Nephron (organoid): Measurements from ENCODE around the gene POLR2L.

Experiments
- H3K27ac Mint-ChIP-seq, 3 experiments: 2 replicates each; pipeline ENCODE4 v1.8.0; 2020; ENCODE audit warnings: mixed read lengths in 3 of 3, mild to moderate bottlenecking in 2 of 3, moderate library complexity in 1 of 3
- H3K27me3 Mint-ChIP-seq: 2 replicates; pipeline ENCODE4 v1.8.0; 2021; ENCODE audit warnings: low read depth, mild to moderate bottlenecking, moderate library complexity, mixed read lengths
- H3K36me3 Mint-ChIP-seq: 2 replicates; pipeline ENCODE4 v1.8.0; 2020; ENCODE audit warnings: low read depth, mixed read lengths
- H3K4me1 Mint-ChIP-seq: 2 replicates; pipeline ENCODE4 v1.8.0; 2020; ENCODE audit warnings: mixed read lengths
- H3K4me3 Mint-ChIP-seq, 3 experiments: 2 replicates each; pipeline ENCODE4 v1.8.0; 2020; ENCODE audit warnings: mild to moderate bottlenecking in 3 of 3, mixed read lengths in 3 of 3, moderate library complexity in 2 of 3
- H3K9me3 Mint-ChIP-seq: 2 replicates; pipeline ENCODE4 v1.8.0; 2020; ENCODE audit warnings: mixed read lengths
- CTCF ChIP-seq, 3 experiments: fragments of 200-600 bp; sonication (generic); IDR thresholded peaks; one replicate each; pipeline ENCODE4 v1.5.0; 2021; ENCODE audit warnings: antibody characterized with exemption in 3 of 3; ENCODE audit not compliant: unreplicated experiment in 3 of 3

POLR2L gene

GRCh38 chr11:818396-819128, 23.8 kb downstream of the POLR2L start, which contains the start of gene PNPLA2:
TSS of gene PNPLA2 (plus strand) at chr11:818914. CDS start at chr11:819719, 805 bp downstream.
- Mint-ChIP-seq H3K27ac (peak within 1 kb of the TSS in 1 of 3 experiments; percentile 67), H3K4me1 (peaks cover 4% of the 10 kb centered on the region), H3K27me3 (peaks cover 5% of the 10 kb centered on the region), H3K4me3 (peak within 1 kb of the TSS; percentile 80 to 89 (median 86)), H3K36me3 (peaks cover 4% of the 10 kb centered on the region), H3K9me3 (no peaks in the 10 kb centered on the region)
- no peak for TF ChIP-seq CTCF (IDR thresholded peaks at IDR 0.05; ENCODE audit: unreplicated experiment in 3 of 3)

GRCh38 chr11:816433-816779, 25.9 kb downstream of the POLR2L start:
- peaks cover 7% of the 10 kb centered on the region for H3K4me1 Mint-ChIP-seq

GRCh38 chr11:815675-816432, 26.5 kb downstream of the POLR2L start:
- peaks cover 21% of the 10 kb centered on the region for H3K36me3 Mint-ChIP-seq
- no peak for TF ChIP-seq CTCF (IDR thresholded peaks at IDR 0.05; ENCODE audit: unreplicated experiment in 3 of 3)
- H3K27me3 Mint-ChIP-seq: peaks cover 5% of the 10 kb centered on the region
- H3K9me3 Mint-ChIP-seq: no peaks in the 10 kb centered on the region
- H3K4me3 Mint-ChIP-seq: peak overlapping the region in 2 of 3 experiments; percentile 18 to 65
- H3K27ac Mint-ChIP-seq: no peak overlapping the region
- peaks cover 13% of the 10 kb centered on the region for H3K4me1 Mint-ChIP-seq

More at GRCh38 chr11:816433-816779, 25.9 kb downstream of the POLR2L start:
- no peak for TF ChIP-seq CTCF (IDR thresholded peaks at IDR 0.05; ENCODE audit: unreplicated experiment in 3 of 3)
- peaks cover 15% of the 10 kb centered on the region for H3K36me3 Mint-ChIP-seq
- H3K27ac Mint-ChIP-seq: no peak overlapping the region
- H3K27me3 Mint-ChIP-seq: peaks cover 5% of the 10 kb centered on the region
- peak overlapping the region in 2 of 3 experiments; percentile 18 to 65 for H3K4me3 Mint-ChIP-seq
- no peaks in the 10 kb centered on the region for H3K9me3 Mint-ChIP-seq

- H3K27ac Mint-ChIP-seq: no peak overlapping the region
- no peak for TF ChIP-seq CTCF (IDR thresholded peaks at IDR 0.05; ENCODE audit: unreplicated experiment in 3 of 3)
- peaks cover 17% of the 10 kb centered on the region for H3K4me1 Mint-ChIP-seq
- no peaks in the 10 kb centered on the region for H3K9me3 Mint-ChIP-seq
- H3K27me3 Mint-ChIP-seq: peaks cover 5% of the 10 kb centered on the region
- peak overlapping the region; percentile 15 to 53 (median 36) for H3K4me3 Mint-ChIP-seq
- H3K36me3 Mint-ChIP-seq: peaks cover 22% of the 10 kb centered on the region
Observed at GRCh38 chr11:813456-814096, 28.8 kb downstream of the POLR2L start.

GRCh38 chr11:813072-813455, 29.3 kb downstream of the POLR2L start:
- Mint-ChIP-seq H3K27ac (no peak overlapping the region), H3K4me3 (peak overlapping the region in 2 of 3 experiments; percentile 87), H3K4me1 (peaks cover 15% of the 10 kb centered on the region), H3K9me3 (no peaks in the 10 kb centered on the region), H3K36me3 (peaks cover 22% of the 10 kb centered on the region), H3K27me3 (peaks cover 4% of the 10 kb centered on the region)
- no peak for TF ChIP-seq CTCF (IDR thresholded peaks at IDR 0.05; ENCODE audit: unreplicated experiment in 3 of 3)
